ENCODE results near the gene FNDC3B. TPM values are rescaled to one million over a fixed set of nuclear protein-coding genes. Genes with fewer than 3 reads are reported as not detected.

FNDC3B gene
- total RNA-seq, 1 donor from 2014 or later: 79.2 TPM

- Mint-ChIP-seq H3K4me3 (no peak overlapping the region), H3K9me3 (no peaks in the 10 kb centered on the region), H3K27ac (no peak overlapping the region), H3K27me3 (no peaks in the 10 kb centered on the region), H3K36me3 (peaks cover 34% of the 10 kb centered on the region), H3K4me1 (ENCODE audit: unreplicated experiment) (peaks cover 21% of the 10 kb centered on the region)
- TF ChIP-seq, protein P1, sequence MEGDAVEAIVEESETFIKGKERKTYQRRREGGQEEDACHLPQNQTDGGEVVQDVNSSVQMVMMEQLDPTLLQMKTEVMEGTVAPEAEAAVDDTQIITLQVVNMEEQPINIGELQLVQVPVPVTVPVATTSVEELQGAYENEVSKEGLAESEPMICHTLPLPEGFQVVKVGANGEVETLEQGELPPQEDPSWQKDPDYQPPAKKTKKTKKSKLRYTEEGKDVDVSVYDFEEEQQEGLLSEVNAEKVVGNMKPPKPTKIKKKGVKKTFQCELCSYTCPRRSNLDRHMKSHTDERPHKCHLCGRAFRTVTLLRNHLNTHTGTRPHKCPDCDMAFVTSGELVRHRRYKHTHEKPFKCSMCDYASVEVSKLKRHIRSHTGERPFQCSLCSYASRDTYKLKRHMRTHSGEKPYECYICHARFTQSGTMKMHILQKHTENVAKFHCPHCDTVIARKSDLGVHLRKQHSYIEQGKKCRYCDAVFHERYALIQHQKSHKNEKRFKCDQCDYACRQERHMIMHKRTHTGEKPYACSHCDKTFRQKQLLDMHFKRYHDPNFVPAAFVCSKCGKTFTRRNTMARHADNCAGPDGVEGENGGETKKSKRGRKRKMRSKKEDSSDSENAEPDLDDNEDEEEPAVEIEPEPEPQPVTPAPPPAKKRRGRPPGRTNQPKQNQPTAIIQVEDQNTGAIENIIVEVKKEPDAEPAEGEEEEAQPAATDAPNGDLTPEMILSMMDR (conservative IDR thresholded peaks at IDR 0.05): no peak
- no peak for DNase-seq (ENCODE audit: extremely low spot score, unreplicated experiment)
Measured at GRCh38 chr3:172369590-172370259, 330.3 kb downstream of the FNDC3B start.

DNA sequence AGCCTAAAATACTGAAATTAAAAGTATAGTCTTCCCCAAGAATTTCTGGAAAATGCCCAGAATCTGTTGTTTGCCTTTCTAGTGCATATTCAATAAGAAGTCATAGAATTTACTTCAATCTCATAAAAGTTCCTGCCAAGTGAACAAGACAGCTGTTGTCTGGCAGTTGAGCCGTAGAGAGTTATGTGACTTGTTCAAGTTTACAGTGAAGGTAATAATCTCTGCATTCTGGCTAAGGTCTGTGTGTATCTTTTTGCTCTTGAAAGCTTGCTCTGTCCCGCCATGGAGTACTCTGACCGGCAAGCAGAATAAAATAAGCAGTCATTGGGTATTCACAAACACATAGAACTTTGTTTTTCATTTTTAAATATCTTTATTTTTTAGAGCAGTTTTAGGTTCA lies 331.0 kb downstream of the FNDC3B start:
- Mint-ChIP-seq H3K36me3 (peaks cover 27% of the 10 kb centered on the region), H3K4me3 (no peak overlapping the region), H3K9me3 (no peaks in the 10 kb centered on the region), H3K27ac (no peak overlapping the region), H3K27me3 (no peaks in the 10 kb centered on the region), H3K4me1 (ENCODE audit: unreplicated experiment) (peaks cover 24% of the 10 kb centered on the region)
- no peak for DNase-seq (ENCODE audit: extremely low spot score, unreplicated experiment)
- TF ChIP-seq, protein P1 (conservative IDR thresholded peaks at IDR 0.05): no peak

DNA sequence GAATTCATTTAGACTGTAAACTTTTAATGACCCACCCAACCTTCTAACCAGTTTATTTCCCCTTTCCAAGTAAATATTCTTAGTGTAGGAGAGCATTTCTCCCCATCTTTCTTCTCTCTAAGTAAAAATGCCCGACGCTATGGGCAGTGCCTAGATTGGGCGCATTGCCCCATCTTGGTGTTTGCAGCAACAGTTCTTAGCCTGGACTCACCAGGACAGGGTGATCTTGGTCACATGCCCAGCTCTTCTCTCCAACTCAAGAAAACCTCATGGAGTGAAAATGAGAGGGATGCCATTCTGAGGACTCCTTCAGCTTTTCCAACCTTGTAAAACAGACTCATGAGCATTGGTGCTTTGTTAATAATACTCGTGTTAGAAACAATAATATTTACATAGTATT lies 332.2 kb downstream of the FNDC3B start:
- H3K4me1 Mint-ChIP-seq (ENCODE audit: unreplicated experiment): peaks cover 26% of the 10 kb centered on the region
- H3K27me3 Mint-ChIP-seq: no peaks in the 10 kb centered on the region
- TF ChIP-seq, protein P1 (conservative IDR thresholded peaks at IDR 0.05): no peak
- H3K36me3 Mint-ChIP-seq: peaks cover 29% of the 10 kb centered on the region
- no peak overlapping the region for H3K27ac Mint-ChIP-seq
- DNase-seq (ENCODE audit: extremely low spot score, unreplicated experiment): no peak
- no peaks in the 10 kb centered on the region for H3K9me3 Mint-ChIP-seq
- no peak overlapping the region for H3K4me3 Mint-ChIP-seq

- Mint-ChIP-seq H3K4me3 (no peak overlapping the region), H3K27me3 (no peaks in the 10 kb centered on the region), H3K9me3 (no peaks in the 10 kb centered on the region), H3K4me1 (ENCODE audit: unreplicated experiment) (peaks cover 14% of the 10 kb centered on the region), H3K27ac (no peak overlapping the region), H3K36me3 (peaks cover 28% of the 10 kb centered on the region)
- no peak for DNase-seq (ENCODE audit: extremely low spot score, unreplicated experiment)
- TF ChIP-seq, protein P1 (conservative IDR thresholded peaks at IDR 0.05): no peak
Measured at GRCh38 chr3:172372895-172373294, 333.5 kb downstream of the FNDC3B start.

GRCh38 chr3:172373912-172374311 lies 334.5 kb downstream of the FNDC3B start:
- H3K36me3 Mint-ChIP-seq: peaks cover 38% of the 10 kb centered on the region
- H3K27me3 Mint-ChIP-seq: no peaks in the 10 kb centered on the region
- H3K4me3 Mint-ChIP-seq: no peak overlapping the region
- no peak for DNase-seq (ENCODE audit: extremely low spot score, unreplicated experiment)
- TF ChIP-seq, protein P1 (conservative IDR thresholded peaks at IDR 0.05): no peak
- H3K27ac Mint-ChIP-seq: no peak overlapping the region
- H3K9me3 Mint-ChIP-seq: no peaks in the 10 kb centered on the region
- H3K4me1 Mint-ChIP-seq (ENCODE audit: unreplicated experiment): peaks cover 14% of the 10 kb centered on the region

All from type B pancreatic cell (in vitro differentiated cells).